Activated naive CD4-positive, alpha-beta T cell treated with anti-CD3 and anti-CD28 coated beads, Interleukin-2, amount 50 U/mL, for 24 hours (primary cell): Measurements from ENCODE around the gene LRRK1.

ENCODE experiments used
- H3K27ac Mint-ChIP-seq: one replicate; pipeline ENCODE4 v1.8.0; 2021; ENCODE audit warnings: mild to moderate bottlenecking, mixed read lengths
- H3K27me3 Mint-ChIP-seq: one replicate; pipeline ENCODE4 v1.8.0; 2021; ENCODE audit warnings: mixed read lengths
- H3K36me3 Mint-ChIP-seq: one replicate; pipeline ENCODE4 v1.8.0; 2021; ENCODE audit warnings: mixed read lengths
- H3K4me1 Mint-ChIP-seq: one replicate; pipeline ENCODE4 v1.8.0; 2021; ENCODE audit warnings: mixed read lengths
- H3K4me3 Mint-ChIP-seq: one replicate; pipeline ENCODE4 v1.8.0; 2021; ENCODE audit warnings: mild to moderate bottlenecking, mixed read lengths
- H3K9me3 Mint-ChIP-seq: one replicate; pipeline ENCODE4 v1.8.0; 2021; ENCODE audit warnings: mixed read lengths

The LRRK1 gene

DNA sequence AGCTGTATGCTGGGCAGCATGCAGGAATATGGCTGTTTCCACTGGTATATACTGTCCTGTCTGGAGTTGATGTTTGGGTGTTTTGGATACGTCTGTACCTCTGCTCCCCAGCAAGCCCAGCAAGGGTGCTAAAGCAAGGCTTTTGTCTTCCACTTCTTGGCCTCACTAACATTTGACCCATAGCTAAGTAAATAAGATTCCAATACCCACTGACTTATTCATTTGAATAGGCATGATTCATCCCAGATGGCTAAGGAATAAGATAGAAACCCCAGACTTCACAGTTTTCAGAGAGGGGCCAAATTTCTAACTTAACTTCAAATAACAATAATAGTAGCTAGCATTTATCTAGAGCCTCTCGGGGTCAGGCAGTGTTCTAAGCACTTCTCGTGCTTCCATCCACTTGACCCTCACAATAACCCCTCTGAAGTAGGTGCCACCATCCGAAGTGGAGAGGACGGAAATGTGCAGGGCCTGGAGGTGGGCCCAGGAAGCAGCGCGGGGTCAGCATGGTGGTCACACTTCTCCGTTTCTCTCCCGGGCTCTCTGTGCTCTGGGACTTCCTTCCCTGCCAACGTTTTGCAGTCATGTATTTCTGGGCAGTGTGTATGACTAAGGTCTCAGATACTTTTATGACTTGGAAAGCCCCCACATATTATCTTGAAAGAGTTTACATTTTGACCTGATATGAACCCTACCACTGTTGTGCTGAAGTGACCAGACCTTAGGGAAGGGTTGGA, 39.3 kb downstream of the LRRK1 start:
- Mint-ChIP-seq H3K27me3 (peaks cover 17% of the 10 kb centered on the region), H3K4me1 (no peaks in the 10 kb centered on the region), H3K27ac (no peak overlapping the region), H3K9me3 (no peaks in the 10 kb centered on the region), H3K4me3 (no peak overlapping the region), H3K36me3 (no peaks in the 10 kb centered on the region)

DNA sequence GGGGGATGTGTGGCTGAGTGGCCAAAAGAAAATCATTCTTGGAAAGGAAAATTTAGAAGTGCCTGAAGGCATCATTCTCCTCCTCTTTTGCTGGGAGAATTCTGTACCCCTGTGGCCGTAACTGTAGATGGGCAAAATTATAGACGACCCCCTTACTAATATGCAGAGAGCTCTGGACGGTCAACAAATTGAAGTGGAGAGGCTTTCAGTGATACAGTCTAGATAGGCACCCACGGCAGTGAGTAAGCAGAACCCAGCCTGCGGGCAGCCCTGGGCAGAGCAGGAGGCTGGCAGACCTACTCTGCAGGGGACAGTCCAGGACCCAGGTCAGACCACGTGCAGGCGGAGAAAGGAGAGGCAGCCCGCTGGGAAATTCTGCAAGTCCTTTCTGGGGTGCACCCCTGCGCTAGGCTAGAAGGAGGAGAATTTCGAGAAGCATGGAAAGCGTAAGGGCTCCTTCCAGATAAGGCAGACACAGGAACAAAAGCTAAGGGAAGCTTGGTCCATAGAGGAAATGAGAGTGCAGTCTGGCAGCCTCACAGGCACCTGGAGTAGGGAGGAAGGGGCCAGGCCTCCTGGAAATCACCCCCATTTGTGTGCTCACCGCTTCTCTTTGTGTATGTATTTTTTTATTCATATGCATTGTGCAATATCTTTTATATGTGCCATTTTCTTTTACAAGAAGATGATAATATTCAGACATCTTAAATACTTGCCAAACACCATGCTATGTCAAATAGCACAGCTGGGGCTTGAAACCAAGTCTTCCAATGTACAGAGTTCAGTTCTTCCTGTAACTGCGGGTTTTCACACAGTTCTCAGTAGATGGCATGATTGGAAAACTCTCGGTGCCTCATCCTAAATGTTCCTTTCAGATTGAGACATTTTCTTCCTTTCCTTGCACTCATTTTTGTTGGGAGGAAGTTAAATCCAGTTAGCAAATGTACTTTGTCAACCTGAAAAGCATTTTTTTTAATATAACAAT, 40.2 kb downstream of the LRRK1 start:
- peaks cover 19% of the 10 kb centered on the region for H3K27me3 Mint-ChIP-seq
- H3K4me1 Mint-ChIP-seq = no peaks in the 10 kb centered on the region
- H3K9me3 Mint-ChIP-seq = no peaks in the 10 kb centered on the region
- H3K36me3 Mint-ChIP-seq = no peaks in the 10 kb centered on the region
- no peak overlapping the region for H3K27ac Mint-ChIP-seq
- no peak overlapping the region for H3K4me3 Mint-ChIP-seq

DNA sequence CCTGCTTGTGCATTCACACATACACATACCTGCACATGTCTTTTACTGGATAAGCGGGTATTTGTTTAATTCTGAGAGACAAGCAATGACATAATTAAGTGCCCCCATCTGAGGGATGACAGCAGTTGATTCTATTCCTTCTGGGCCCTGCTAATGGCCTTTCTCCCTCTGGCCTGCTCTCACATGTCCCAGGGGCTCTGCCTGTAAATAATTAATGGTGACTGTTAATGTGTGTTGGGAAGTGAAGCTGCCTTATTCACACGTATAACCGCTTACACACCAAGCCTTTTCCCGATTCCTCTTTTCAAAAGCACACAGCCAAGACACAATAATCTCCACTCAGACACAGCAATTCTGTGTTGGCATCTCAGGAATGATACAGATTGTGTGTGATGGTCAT, 47.8 kb downstream of the LRRK1 start:
- H3K9me3 Mint-ChIP-seq = no peaks in the 10 kb centered on the region
- H3K27me3 Mint-ChIP-seq = peaks cover 24% of the 10 kb centered on the region
- H3K4me1 Mint-ChIP-seq = no peaks in the 10 kb centered on the region
- H3K4me3 Mint-ChIP-seq = no peak overlapping the region
- no peak overlapping the region for H3K27ac Mint-ChIP-seq
- no peaks in the 10 kb centered on the region for H3K36me3 Mint-ChIP-seq

DNA sequence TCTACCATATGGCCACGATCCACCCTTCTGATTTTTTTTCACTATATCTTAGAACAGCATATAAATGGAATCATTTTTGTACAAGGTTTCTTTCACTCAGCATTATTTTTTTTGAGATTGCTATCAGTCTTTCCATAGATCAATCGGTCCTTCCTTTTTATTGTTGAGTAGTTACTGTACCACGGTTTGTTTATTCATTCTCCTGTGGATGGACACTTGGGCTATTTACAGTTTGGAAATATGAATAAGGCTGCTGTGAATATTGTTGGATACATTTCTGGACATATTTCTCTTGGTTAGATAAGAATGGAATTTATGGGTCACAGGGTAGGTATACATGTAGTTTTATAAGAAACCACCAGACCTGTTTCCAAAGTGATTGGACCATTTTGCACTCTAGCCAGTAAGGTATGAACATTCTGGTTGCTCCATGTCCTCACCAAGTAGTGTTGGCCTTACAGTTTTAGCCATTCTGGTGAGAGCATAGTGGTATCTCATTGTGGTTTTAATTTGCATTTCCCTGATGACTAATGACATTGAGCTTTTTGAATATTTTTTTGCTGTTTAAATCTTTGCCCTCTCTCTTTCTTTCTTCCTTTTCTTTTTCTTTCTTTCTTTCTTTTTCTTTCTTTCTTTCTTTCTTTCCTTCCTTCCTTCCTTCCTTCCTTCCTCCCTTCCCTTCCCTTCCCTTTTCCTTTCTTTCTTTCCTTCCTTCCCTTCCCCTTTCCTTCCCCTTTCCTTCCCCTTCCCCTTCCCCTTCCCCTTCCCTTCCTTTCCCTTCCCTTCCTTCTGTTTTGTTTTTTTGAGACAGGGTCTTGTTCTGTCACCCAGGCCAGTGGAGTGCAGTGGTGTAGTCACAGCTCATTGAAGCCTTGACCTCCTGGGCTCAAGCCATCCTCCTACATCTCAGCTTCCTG, 49.2 kb downstream of the LRRK1 start:
- Mint-ChIP-seq H3K4me3 (no peak overlapping the region), H3K27ac (no peak overlapping the region), H3K9me3 (no peaks in the 10 kb centered on the region), H3K27me3 (peaks cover 26% of the 10 kb centered on the region), H3K36me3 (no peaks in the 10 kb centered on the region), H3K4me1 (no peaks in the 10 kb centered on the region)

DNA sequence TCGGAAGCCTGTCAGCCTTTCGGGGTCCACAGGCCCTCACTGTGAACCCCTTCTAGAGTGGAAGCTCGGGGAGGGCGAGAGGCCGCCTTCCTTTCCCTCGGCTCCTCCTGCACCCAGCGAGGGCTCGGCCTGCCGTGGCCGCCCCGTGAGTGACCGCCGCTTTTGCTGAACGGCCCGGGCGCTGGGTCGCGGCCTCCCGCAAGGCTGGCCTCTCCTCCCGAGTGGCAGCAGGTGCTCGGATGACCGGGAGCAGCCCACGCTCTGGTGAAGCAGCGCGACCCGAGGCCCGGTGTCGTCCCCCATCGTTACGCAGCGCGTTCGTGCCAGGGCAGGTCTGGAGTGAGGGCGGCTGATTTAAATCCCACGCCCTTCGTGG, 53.8 kb downstream of the LRRK1 start:
- no peak overlapping the region for H3K4me3 Mint-ChIP-seq
- peaks cover 4% of the 10 kb centered on the region for H3K9me3 Mint-ChIP-seq
- no peaks in the 10 kb centered on the region for H3K4me1 Mint-ChIP-seq
- H3K36me3 Mint-ChIP-seq = peaks cover 2% of the 10 kb centered on the region
- no peak overlapping the region for H3K27ac Mint-ChIP-seq
- peaks cover 49% of the 10 kb centered on the region for H3K27me3 Mint-ChIP-seq

DNA sequence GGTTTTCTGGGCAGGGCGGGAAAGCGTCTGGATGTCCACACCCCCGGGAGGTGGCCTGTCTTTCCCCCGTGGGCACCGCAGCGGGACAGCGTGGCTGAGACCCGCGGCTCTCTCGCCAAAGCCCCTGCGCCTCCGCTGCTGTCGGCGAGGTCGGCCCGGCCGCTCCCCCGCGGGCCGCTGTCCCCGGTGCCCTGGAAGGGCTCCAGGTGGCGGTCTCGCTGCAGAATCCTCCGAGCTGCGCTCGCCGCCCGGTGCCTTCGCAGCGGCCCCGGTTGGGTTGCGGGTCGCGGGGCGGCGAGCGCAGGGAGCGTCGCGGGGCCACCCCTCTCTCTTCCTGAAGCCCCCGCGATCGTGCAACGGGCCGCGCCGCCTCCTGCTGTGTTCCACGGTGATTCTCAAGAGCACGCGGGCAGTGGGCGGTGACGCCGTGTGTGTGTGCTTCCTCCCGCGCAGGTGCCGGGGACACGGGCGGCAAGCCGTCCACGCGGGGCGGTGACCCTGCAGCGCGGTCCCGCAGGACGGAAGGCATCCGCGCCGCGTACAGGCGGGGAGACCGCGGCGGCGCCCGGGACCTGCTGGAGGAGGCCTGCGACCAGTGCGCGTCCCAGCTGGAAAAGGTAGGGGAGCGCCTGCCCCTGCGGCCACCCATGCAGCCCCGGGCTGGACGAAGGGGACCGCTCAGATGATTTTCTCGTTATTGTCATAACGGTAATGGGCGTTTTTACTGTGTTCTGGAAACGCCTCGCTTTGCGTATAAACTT, 54.4 kb downstream of the LRRK1 start:
- Mint-ChIP-seq H3K4me1 (no peaks in the 10 kb centered on the region), H3K27ac (no peak overlapping the region), H3K36me3 (peaks cover 2% of the 10 kb centered on the region), H3K9me3 (peaks cover 4% of the 10 kb centered on the region), H3K4me3 (no peak overlapping the region), H3K27me3 (peaks cover 53% of the 10 kb centered on the region)

DNA sequence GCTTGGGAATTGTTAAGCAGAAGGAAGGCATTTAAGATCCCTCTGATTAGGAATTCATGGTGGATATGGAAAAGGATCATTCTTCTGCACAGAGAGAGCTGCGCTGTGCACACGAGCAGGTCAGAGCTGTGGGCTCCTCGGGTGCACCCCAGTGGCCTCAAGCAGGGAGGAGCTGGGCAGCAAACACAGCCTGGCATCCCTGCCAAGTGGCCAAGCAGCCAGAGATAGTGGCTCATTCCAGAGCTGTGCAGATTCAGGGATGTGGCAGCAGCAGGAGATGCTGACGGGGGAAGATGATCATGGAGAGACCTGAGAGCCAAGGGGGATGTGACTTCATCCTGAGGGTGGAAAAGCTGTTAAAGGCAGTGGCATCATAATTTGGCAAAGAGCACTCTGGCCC, 55.9 kb downstream of the LRRK1 start:
- Mint-ChIP-seq H3K36me3 (peaks cover 2% of the 10 kb centered on the region), H3K4me3 (no peak overlapping the region), H3K9me3 (peaks cover 4% of the 10 kb centered on the region), H3K27ac (no peak overlapping the region), H3K27me3 (peaks cover 44% of the 10 kb centered on the region), H3K4me1 (no peaks in the 10 kb centered on the region)

DNA sequence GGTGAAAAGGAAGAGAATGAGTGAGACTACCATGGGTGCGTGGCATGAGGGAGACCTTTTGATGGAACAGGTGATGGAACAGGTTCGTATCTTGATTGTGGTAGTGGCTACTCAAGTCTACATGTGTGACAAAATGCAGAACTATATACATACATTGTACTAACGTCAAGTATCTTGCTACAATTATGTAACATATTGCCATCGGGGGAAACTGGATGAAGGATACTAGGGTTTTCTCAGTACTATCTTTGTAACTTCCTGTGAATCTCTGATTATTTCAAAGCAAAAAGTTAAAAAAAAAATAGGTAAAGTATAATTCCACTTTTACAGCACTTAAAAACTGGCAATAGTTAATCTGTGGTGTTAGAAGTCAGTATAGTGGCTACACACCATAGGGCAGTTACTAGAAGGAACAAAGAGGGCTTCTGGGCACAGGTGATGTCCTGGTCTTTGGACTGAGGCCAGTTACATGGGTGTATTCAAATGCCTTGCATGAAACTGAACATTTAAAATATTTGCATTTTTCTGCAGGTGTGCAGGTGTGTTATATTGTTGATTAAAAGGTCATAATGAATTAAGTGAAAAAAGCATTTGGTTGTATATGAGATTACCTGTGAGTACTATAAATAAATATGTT, 61.4 kb downstream of the LRRK1 start:
- Mint-ChIP-seq H3K4me3 (no peak overlapping the region), H3K27ac (no peak overlapping the region), H3K36me3 (peaks cover 2% of the 10 kb centered on the region), H3K27me3 (peaks cover 29% of the 10 kb centered on the region), H3K9me3 (peaks cover 2% of the 10 kb centered on the region), H3K4me1 (no peaks in the 10 kb centered on the region)

DNA sequence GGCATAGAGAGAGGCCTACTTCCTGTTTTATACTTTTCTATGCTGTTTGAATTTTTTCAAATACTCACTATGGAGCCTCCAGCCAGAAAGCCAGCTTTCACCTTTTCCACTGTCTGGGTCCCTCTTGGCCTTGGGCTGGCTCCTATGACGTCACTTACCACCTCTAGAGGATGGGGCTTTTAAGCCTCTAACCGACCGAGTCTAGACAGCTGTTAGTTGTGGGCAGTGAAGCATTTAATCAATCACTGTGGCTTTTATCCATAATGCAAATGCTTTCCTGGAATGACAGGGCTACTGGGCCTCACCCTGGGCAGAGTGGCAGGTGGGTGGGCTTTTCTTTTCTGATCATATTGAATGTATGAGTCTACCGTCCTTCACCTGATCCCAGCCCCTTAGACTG, 61.9 kb downstream of the LRRK1 start:
- peaks cover 26% of the 10 kb centered on the region for H3K27me3 Mint-ChIP-seq
- H3K4me1 Mint-ChIP-seq = no peaks in the 10 kb centered on the region
- no peak overlapping the region for H3K27ac Mint-ChIP-seq

DNA sequence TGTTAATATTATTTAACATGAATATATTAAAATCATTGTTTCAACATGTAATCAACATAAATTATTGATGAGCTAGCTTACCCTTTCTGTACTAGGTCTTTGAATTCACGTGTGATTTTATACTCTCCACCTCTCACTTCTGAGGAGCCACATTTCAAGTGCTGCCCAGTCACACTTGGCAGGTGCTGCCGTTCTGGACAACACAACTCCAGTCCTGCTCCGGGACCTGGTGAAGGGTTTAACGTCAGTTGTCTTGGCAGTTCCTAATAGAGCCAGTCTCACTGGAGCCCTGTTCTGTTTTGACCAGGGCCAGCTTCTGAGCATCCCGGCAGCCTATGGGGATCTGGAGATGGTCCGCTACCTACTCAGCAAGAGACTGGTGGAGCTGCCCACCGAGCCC, 64.1 kb downstream of the LRRK1 start:
- no peak overlapping the region for H3K4me3 Mint-ChIP-seq
- no peaks in the 10 kb centered on the region for H3K4me1 Mint-ChIP-seq
- H3K27ac Mint-ChIP-seq = no peak overlapping the region
- H3K27me3 Mint-ChIP-seq = peaks cover 11% of the 10 kb centered on the region
- no peaks in the 10 kb centered on the region for H3K36me3 Mint-ChIP-seq
- no peaks in the 10 kb centered on the region for H3K9me3 Mint-ChIP-seq

More for the DNA sequence above, 61.9 kb downstream of the LRRK1 start:
- H3K36me3 Mint-ChIP-seq = peaks cover 2% of the 10 kb centered on the region
- no peaks in the 10 kb centered on the region for H3K9me3 Mint-ChIP-seq
- H3K4me3 Mint-ChIP-seq = no peak overlapping the region

DNA sequence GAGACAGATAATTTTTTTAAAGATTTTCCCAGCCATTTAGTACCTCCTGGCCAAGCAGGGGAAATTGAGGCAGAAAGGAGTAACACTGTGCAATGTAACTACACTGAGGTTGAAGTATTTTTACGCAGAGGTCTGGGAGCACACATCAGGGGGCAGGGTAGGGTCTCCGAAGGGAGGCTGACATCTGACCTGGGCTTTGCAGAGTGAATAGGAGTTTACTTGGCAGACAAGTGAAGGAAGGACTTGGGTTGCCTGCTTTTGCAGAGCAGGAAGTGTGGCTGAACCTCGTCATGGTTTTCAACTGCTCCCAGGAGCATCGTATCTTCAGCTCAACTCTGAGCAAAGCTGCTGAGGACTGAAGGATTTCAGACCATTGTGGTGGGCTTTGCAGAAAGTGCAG, 66.2 kb downstream of the LRRK1 start:
- Mint-ChIP-seq H3K4me1 (no peaks in the 10 kb centered on the region), H3K27ac (no peak overlapping the region), H3K9me3 (no peaks in the 10 kb centered on the region), H3K4me3 (no peak overlapping the region), H3K27me3 (peaks cover 10% of the 10 kb centered on the region), H3K36me3 (no peaks in the 10 kb centered on the region)

DNA sequence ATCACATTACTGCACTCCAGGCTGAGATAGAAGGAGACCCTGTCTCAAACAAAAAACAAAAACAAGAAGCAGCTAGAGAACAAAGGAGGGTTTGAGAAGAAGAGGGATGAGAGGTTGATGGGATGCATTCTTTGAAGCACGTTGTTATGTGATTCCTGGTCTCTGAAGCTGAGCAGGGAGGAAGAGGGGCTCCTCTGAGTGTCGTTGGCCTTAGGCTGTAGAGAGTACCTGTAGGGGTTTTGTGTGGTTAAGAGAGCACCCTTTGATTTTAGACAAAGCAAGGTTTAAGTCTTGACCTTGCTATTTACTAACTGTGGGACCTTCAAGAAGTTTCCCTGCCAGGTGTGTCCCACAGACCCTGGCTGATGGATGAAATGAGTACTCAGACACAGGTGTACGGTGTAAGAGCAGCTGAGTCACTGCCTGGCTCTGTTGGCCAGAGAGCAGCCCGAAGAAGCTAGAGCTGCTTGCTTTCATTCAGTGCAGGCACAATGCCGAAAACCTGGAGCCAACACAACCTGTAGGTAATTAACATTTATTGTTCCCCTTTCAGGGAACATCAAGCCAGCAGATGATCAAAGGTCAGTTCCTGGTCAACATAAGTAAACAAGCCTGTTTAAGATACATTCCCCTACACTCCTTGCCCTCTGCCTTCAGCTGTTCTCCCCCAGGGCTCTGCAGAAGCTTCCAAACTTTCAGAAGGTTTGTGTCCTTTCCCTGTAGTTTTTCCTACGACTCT, 67.2 kb downstream of the LRRK1 start:
- no peaks in the 10 kb centered on the region for H3K36me3 Mint-ChIP-seq
- H3K27ac Mint-ChIP-seq = no peak overlapping the region
- no peaks in the 10 kb centered on the region for H3K9me3 Mint-ChIP-seq
- H3K4me1 Mint-ChIP-seq = no peaks in the 10 kb centered on the region
- H3K27me3 Mint-ChIP-seq = peaks cover 11% of the 10 kb centered on the region
- no peak overlapping the region for H3K4me3 Mint-ChIP-seq

DNA sequence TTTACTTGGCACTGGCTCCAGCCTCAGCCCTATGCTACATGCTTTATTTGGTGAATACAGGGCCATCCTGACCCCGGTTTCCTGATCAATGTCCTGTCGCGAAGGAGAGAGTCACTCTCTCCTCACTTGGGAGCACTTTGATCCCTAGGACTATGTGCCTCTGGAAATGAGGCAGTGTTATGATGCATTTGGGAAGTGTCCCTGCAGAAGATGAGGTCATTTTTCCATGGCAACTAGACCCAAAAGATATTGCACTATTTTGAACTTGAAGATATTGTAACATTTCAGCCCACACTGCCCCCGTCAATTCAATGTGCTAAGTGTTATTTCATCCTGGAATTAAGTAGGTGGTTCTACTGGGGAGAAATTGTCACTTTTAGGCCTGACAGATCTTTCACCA, 68.0 kb downstream of the LRRK1 start:
- Mint-ChIP-seq H3K27me3 (peaks cover 11% of the 10 kb centered on the region), H3K4me3 (no peak overlapping the region), H3K4me1 (no peaks in the 10 kb centered on the region), H3K36me3 (no peaks in the 10 kb centered on the region), H3K27ac (no peak overlapping the region), H3K9me3 (no peaks in the 10 kb centered on the region)

DNA sequence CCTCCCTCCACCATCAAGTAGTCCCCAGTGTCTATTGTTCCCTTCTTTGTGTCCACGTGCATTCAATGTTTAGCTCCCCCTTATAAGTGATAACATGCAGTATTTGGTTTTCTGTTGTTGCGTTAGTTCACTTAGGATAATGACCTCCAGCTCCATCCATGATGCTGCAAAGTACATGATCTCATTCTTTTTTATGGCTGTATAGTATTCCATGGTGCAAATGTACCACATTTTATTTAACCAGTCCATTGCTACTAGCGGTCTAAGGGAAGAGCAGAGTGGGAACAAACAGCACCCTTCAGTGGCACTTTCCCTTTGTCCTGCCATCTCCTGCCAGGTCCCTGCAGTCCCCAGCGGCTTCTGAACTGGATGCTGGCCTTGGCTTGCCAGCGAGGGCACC, 69.1 kb downstream of the LRRK1 start:
- Mint-ChIP-seq H3K27me3 (peaks cover 11% of the 10 kb centered on the region), H3K36me3 (no peaks in the 10 kb centered on the region), H3K9me3 (no peaks in the 10 kb centered on the region), H3K27ac (no peak overlapping the region), H3K4me1 (no peaks in the 10 kb centered on the region), H3K4me3 (no peak overlapping the region)
